MM.1S (cell line): ENCODE measurements around the gene ALAS1.

Source experiments
- EZH2 ChIP-seq: fragments of 300-600 bp; sonication (generic); optimal IDR thresholded peaks from 2 replicates; pipeline ENCODE3; 2017; ENCODE audit warnings: low read depth, mild to moderate bottlenecking, antibody characterized with exemption, low read length, mixed read lengths
- EZH2phosphoT487 ChIP-seq: fragments of 300-600 bp; sonication (generic); IDR thresholded peaks from 2 replicates; pipeline ENCODE4 v1.6.1; 2018; ENCODE audit warnings: antibody characterized with exemption, low read length
- TF ChIP-seq, protein P1 (sequence below): fragments of 300-600 bp; sonication (generic); IDR thresholded peaks from 2 replicates; pipeline ENCODE4 v1.5.1; 2016; ENCODE audit warnings: antibody characterized with exemption, low read length, mixed read lengths

DNA sequence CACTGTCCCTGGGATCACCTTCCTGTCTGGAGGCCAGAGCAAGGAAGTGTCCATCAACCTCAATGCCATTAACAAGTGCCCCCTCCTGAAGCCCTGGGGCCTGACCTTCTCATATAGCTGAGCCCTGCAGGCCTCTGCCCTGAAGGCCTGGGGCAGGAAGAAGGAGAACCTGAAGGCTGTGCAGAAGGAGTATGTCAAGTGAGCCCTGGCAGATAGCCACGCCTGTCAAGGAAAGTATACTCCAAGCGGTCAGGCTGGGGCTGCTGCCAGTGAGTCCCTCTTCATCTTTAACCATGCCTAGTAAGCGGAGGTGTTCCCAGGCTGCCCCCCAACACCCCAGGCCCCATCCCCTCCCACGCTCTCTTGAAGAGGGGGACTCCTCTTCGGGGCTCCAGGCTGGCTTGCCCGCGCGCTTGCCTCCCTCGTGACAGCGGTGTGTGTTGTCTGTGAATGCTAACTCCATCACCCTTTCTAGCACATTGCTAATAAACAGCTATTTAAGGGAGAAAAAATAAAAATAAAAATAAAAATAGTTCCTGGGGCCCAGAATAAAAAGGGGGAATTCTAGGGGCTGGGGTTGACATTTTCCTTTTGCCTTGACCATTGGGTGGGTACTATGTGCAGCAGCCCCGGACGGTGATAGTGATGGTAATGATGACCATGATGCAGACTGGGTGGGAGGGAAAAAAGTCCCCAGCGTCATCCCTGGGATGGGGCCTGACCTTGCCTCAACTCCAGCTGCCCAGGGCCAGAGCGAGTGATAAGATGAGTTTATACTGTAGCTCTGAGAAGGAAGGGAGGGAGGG, 3.3 kb upstream of the ALAS1 start:
- TF ChIP-seq, protein P1, sequence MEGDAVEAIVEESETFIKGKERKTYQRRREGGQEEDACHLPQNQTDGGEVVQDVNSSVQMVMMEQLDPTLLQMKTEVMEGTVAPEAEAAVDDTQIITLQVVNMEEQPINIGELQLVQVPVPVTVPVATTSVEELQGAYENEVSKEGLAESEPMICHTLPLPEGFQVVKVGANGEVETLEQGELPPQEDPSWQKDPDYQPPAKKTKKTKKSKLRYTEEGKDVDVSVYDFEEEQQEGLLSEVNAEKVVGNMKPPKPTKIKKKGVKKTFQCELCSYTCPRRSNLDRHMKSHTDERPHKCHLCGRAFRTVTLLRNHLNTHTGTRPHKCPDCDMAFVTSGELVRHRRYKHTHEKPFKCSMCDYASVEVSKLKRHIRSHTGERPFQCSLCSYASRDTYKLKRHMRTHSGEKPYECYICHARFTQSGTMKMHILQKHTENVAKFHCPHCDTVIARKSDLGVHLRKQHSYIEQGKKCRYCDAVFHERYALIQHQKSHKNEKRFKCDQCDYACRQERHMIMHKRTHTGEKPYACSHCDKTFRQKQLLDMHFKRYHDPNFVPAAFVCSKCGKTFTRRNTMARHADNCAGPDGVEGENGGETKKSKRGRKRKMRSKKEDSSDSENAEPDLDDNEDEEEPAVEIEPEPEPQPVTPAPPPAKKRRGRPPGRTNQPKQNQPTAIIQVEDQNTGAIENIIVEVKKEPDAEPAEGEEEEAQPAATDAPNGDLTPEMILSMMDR: no peak
- TF ChIP-seq EZH2 (no peak), EZH2phosphoT487 (no peak)
